Stimulated activated CD8-positive, alpha-beta memory T cell treated with anti-CD3 and anti-CD28 coated beads, Interleukin-7, amount 100 ng/mL, for 24 hours (primary cell): ENCODE results near the gene BATF3.
A peak's percentile ranks its signal among the peaks of the same experiment; 100 is the strongest.
"Not testable (repeated sequence)": the region's sequence is repeated elsewhere in the genome, so short reads cannot be mapped to it uniquely, and the experiment has no call there.

Experiments
- DNase-seq: peaks from one replicate; pipeline ENCODE4 v3.0.0-alpha.2; 2020; ENCODE audit warnings: low read depth

Gene BATF3, protein sequence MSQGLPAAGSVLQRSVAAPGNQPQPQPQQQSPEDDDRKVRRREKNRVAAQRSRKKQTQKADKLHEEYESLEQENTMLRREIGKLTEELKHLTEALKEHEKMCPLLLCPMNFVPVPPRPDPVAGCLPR

DNA sequence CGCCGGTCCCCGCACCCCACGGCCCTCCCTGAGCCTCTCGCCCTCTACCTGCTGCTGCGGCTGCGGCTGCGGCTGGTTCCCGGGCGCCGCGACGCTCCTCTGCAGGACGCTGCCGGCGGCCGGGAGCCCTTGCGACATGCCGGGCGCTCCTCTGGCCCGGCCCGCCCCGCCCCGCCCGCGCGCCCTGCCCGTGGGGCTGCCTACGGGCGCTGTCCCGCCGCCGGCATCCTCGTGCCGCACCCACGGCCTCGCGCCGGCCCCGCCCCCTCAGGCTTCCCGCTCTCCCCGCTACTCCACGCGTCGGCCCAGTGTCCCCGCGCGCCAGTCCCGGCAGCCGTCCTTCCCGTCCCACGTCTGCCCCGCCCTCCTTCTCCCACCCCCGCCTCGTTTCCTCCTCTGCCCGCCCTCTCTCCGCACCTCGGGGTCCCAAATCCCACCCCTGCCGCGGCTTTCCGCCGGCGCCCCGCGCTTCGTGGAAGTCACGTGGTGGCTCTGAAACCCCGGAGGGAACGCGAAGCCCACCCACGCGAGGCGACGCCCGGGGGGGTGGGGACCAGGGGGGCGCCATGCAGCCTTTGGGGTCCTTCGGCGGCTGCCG lies at the start of gene BATF3:
TSS of gene BATF3 (minus strand) at position 216 of the 598 bp plus-strand sequence. CDS start at position 138, 78 bp downstream.
- peak; percentile 35 for DNase-seq

DNA sequence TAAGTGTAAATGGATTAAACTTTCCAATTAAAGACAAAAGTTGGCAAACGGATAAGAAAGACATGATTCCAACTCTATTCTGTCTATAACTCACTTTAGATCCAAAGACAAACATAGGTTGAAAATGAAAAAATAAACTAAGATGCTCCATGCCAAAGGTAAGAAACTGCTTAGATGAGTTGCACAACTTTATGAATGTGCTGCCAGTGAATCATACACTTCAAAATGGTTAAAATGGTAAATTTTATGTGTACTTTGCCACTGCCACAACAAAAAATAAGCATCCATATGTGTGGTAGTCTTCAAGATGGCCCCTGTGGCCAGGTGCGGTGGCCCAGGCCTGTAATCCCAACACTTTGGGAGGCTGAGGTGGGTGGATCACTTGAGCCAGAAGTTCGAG lies 46.9 kb upstream of the BATF3 start:
- no peak for DNase-seq

DNA sequence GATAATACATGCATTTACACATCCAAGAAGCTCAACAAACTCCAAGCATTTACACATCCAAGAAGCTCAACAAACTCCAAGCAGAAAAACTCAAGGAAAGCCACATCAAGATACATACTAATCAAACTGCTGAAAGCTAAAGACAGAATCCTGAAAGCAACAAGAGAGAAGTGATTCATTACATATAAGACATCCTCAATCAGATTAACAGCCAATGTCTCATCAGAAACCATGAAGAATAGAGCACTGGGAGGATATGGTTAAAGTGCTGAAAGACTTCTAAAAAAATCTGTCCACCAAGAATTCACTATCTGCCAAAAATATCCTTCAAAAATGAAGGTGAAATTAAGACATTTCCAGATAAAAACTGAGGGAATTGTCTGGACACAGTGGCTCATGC lies 45.7 kb upstream of the BATF3 start:
- no peak for DNase-seq

DNA sequence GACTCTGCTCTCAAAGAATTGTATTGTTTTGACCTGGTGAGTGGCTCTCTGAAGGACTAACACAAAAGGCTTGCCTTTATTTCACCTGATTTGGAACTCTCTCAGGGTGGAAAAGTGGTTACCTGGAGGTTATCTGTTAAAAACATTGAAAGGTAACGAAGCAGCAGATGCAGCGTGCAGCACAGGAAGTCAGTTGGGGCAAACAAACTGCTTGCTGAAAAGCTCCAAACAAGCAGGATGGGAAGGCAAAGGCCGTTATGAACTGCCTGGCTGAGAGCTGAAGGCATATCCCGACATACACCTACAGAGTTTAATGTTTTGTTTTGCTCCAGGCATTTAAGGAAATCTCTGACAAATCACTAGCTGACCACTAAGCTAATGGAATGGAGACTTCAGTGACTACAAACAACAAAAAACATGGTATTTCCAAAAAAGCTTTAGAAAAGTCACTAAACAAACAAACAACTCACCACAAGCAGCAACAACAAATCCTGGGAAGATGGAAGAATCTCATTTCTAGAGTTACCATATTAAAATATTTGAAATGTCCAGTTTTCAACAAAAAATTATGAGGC lies 44.3 kb upstream of the BATF3 start:
- no peak for DNase-seq

DNA sequence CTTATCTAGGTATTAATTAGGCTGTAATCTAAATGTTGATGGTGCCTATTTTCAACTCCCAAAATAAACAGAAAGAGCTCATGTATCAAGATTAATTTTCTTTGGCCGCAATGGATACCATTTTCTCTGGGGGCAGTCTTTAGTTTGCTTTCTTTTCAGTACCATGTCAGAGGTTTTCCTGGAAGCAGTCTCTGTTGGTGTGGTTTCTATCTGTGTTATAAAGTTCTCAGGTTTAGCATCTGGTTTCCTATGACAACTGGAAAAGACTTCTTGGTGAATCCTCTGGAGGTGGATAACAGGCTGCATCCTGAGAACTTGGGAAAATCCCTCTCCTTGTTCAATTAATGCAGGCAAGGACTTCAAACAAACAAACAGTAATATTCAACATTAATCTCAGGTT lies 38.7 kb upstream of the BATF3 start:
- no peak for DNase-seq

DNA sequence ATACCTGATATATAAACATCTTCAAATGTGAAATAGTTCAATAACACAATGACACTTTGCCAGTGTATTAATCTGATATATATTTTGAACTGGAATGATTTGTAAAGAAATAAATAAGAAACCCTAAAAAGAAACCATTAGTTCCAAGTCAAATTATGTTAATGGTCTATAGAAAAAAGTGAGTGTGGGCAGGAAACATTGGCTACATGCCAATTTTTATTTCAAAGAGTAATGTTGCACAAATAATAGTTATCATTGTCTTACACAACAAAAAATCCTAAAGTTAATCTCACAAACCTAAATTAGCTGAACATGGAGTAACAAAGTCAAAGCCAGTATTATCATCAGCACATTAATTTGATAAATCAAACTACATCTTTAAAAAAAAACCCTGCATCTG lies 37.9 kb upstream of the BATF3 start:
- no peak for DNase-seq

DNA sequence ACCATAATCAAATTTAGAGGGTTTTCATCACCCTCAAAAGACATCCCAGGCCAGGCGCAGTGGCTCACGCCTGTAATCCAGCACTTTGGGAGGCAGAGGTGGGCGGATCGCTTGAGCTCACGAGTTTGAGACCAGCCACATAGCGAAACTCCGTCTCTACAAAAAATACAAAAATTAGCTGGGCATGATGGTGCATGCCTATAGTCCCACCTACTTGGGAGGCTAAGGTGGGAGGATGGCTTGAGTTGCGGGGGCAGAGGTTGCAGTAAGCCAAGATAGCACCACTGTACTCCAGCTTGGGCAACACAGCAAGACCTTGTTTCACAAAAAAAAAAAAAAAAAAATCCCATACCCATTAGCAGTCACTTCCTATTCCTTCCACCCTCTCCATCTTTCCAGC lies 33.5 kb upstream of the BATF3 start:
- no peak for DNase-seq

DNA sequence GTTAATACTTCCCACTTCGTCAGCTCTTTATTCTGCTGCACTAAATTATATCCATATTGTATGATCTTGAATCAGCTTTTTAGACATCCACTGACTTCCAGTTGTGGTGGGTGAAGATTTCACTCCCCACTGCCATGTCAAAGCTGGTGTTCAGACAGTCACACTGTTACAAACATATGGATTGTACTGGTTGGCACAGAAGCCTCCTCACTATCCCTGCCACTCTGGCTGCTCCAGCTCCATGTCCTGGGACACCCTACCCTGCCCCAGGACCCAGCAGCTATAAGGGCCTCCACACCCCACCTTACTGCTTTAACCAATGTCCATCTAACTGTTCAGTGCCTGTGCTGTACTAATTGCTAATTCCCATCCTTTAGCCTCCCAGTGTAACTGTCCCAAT lies 32.0 kb upstream of the BATF3 start:
- DNase-seq: no peak

DNA sequence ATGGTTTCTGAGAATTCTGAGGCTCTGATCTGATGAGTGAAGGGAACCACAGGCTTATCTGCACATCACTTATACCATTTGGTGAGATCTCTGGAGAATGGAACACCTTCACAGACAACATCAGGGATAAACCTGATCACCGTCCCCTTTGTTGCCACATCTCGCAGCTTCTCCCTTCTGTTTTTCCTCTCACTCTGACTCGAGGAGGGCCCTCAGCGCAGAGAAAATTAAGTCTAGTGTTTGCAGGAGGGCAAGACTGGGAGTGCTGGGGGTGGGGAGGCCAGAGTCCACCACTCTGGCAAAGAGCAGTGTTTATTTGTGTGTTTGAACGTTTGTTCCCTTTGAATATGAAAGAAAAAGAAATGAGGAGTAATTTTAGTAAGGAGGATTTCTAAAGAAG lies 29.0 kb upstream of the BATF3 start:
- DNase-seq: no peak

DNA sequence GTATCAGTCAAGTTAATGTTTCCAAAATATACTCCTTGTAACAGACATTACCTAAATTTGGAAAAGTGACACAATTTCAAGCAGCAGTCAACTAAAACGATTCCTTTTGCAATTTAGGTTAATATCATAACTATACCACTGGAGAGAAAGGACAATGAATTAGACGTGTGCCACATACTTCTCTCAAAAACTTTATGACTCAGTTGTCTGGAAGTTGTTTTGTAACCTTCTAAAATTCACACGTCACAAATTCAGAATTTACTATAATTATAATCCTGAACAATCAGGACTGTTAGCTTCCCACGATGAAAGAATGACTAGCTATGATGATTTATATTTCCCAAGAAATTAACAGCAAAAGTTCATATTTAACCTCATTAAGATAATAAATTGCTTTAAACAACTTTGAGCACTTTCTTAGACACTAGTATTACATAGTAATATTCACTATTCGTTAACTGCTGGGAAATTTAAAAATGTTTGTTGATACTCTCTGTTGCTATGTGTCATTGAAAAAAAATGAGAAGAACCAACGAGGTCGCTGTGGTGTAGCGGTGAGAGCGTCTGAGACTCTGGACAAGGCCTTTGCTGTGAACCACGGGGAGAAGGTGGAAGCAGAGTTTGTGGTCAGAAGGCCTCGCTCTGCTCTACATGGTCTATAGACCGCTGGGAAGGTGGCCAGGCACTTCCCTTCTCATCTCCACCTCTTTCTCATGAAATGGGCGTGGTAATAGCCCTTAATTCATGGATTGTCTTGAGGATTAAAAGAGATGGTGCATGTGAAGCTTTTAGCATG lies 27.9 kb upstream of the BATF3 start:
- DNase-seq: no peak

DNA sequence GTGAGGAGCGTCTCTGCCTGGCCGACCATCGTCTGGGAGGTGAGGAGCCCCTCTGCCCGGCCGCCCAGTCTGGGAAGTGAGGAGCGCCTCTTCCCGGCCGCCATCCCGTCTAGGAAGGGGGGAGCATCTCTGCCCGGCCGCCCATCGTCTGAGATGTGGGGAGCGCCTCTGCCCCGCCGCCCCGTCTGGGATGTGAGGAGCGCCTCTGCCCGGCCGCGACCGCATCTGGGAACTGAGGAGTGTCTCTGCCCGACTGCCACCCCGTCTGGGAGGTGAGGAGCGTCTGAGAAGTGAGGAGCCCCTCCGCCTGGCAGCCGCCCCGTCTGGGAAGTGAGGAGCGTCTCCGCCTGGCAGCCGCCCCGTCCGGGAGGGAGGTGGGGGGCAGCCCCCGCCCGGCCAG lies 25.0 kb upstream of the BATF3 start:
- not testable (repeated sequence) for DNase-seq

DNA sequence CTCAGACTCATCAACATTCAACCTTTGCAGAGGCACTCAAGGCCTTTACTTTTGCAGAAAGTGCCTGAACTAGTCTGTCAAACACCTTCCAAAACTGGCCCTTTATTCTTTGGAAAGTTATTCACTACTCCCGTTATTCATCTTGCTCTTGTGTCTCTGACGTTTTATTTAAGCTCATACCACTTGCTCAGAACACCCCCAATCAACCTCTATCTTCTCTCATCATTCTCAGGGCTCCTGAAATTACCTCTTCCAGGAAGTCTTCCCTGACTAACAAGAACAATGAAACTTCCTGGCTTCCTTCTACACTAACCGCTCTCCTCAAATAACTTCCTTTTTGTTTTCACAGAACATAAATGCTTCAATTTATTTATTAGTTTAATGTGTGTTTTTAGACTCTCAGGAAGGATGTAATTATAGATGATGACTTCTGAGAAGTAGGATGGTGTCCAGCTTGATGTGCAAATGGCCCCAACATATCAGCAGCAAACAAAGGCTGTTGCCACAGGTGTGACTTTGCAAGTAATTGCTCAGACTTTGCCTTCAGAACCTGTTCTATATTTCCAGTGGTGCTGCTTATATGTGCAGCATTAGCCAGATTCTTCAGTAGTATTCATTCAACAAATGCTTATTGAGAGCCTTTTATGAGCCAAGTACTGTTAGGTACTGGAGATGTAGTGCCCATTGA lies 22.8 kb upstream of the BATF3 start:
- no peak for DNase-seq

DNA sequence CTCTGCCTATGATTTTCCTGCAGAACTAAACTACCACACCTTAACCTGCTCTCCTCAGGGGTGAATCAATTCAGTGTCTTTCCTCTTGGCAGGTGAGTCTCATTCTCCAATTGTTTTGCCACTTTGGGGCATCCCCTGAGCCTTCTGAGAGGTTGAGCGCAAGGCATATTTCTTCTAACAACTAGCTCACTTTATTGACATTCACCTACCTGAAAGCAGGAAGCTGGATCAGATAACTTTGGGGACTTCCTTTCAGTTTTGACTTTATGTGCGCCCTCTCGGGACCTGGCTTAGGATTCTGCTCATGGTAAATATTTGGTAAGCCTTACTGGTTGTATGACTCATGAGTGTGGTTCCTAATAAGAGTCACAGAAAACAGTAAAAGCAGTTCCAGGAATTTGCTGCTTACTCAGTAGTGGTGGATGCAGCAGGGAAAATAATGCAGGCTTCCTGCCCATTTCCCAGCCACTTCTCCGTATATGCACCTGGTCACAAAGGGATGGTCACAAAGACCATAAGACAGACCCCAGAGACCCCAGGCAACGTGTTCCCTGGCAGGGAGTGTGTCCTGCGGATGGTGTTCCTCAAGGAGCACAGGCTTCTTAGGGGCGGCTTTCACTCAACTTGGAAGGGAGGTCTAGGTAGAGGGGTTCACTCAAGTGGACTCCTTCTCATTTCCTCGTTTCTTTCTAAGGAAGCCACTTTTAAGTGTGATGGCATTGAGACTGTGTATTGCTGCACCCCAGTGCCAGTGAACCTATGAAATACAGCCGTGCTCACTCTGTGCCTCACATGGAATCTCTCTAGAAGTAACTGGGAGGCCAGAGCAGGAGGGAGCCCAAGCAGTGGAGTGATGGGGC lies 22.0 kb upstream of the BATF3 start:
- no peak for DNase-seq

DNA sequence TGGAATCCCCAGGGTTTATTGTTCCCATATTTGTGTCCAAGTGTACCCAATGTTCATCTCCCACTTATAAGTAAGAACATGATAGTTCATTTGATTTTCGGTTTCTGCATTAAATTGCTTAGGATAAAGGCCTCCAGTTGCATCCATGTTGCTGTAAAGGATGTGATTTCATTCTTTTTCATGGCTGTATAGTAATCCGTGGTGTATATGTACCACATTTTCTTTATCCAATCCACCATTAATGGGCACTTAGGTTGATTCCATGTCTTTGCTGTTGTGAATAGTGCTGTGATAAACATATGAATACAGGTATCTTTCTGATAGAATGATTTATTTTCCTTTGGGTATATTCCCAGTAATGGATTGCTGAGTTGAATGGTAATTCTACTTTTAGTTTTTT lies 20.0 kb upstream of the BATF3 start:
- DNase-seq: no peak

DNA sequence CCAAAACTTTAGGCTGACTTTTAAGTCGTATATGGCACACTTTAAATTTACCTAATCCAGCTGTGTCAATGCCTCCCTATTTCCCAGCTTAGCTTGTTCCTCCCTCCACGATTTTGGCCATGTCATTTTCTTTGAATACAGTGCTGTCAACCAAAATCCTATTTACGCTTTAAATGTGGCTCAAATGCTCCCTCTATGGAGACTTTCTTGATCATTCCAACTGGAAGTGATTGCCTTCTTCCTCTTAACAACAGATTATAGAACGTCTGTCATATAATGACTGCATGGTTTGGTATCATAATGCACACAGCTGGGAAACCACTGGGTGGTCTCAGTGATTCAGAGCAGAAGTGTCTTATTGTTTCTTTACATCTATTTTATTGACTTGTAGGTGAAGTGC lies 18.9 kb upstream of the BATF3 start:
- no peak for DNase-seq

DNA sequence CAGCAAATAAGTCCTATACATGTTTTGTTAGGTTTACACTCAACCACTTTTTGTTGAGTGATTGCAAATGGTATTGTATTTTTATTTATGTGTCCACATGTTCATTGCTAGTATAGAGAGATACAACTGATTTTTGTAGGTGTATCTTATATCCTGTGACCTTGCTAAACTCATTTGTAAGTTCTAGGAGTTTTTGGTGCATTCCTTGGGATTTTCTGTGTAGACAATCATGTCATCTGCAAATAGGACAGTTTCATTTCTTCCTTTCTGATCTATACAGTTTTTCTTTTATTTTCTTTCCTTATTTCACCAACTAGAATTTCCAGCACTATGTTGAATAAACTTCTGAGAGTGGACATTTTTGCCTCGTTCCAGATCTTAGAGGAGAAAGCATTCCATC lies 16.5 kb upstream of the BATF3 start:
- DNase-seq: no peak

DNA sequence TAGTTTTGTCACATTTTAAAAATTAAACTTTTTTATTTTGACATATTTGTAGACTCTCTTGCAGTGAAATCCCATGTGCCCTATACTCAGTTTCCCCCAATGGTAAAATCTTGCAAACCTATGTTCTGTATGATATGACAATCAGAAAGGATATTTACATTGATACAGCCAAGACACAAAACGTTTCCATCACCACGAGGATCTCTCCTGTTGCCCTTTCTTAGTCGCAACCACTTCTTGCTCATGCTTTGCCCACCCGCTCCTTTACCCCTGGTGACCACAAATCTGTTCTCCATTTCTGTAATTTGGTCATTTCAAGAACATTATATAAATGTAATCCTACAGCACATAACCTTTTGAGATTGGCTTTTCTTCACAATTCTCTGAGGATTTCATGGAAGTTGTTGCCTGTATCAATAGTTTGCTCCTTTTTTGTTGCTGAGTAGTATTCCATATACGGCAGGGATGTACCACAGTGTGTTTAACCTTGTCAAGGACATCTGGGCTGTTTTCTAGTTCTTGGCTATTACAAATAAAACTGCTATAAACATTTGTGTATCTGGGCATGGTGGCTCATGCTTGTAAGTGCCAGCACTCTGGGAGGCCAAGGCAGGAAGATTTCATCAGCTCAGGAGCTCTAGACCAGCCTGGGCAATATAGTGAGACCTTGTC lies 14.0 kb upstream of the BATF3 start:
- DNase-seq: no peak

DNA sequence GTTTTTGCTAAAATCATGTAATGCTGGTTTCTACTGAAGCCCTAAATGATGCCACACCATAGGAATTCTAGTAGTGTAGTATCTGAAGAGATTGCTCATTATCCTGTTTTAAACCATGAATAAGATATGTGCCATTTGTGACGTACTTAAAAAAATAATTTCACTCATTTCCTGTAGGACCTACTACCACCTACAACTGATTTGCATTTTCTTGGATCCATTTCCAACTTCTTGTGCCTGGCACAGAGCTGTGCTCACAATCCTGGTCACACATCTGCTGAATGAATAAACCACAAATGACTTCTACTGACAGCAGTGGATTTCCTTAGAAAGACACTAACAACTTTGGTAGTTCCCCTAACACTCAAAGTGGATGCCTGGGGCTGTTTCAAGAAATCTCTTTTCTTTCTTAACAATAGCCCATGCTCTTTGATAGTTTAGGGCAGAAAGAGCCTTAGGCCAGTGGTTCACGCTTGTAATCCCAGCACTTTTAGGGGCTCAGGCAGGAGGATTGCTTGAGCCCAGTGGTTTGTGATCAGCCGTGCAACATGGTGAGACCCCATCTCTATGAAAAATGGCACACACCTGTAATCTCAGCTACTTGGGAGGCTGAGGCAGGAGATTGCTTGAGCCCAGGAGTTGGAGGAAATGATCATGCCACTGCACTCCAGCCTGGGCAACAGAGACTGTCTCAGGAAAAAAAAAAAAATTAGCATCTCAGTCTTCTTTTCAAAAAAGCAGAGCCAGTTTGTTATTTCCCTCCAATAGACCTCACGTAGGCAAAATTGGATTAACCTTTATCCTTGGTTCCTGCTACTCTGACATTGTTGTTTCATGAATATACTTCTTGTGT lies 13.0 kb upstream of the BATF3 start:
- no peak for DNase-seq

DNA sequence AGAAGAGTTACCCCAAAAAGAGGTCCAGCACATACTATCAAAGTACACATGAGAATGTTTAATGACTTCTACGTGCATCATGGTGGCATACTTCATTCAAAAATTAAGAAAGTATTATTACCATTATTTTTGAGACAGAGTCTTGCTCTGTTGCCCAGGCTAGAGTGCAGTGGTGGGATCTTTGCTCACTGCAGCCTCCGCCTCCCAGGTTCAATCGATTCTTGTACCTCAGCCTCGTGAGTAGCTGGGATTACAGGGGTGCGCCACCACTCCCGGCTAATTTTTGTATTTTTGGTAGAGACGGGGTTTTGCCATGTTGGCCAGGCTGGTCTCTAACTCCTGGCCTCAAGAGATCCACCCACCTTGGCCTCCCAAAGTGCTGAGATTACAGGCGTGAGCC lies 12.3 kb upstream of the BATF3 start:
- DNase-seq: not testable (repeated sequence)

DNA sequence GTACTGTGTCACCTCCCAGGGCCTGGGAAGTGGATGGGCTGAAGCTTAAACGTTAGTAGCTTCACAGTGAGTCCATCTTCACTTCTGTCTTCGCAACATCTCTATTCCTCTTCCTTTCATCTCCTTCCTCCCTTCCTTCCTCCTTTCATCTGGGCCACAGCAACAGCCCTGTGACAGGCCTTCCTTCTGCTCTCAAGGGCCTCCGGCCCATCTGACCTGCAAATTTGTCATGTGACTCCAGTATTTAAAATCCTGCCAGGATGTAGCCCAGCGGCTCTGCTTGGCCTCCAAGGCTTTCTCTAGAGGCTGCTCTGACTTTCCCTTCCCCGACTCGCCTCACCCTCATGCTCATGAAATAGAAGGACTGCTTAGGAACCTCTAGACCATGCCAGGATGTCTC lies 10.9 kb upstream of the BATF3 start:
- no peak for DNase-seq
